ENCODE results near the gene ZCCHC24.

The ZCCHC24 gene

DNA sequence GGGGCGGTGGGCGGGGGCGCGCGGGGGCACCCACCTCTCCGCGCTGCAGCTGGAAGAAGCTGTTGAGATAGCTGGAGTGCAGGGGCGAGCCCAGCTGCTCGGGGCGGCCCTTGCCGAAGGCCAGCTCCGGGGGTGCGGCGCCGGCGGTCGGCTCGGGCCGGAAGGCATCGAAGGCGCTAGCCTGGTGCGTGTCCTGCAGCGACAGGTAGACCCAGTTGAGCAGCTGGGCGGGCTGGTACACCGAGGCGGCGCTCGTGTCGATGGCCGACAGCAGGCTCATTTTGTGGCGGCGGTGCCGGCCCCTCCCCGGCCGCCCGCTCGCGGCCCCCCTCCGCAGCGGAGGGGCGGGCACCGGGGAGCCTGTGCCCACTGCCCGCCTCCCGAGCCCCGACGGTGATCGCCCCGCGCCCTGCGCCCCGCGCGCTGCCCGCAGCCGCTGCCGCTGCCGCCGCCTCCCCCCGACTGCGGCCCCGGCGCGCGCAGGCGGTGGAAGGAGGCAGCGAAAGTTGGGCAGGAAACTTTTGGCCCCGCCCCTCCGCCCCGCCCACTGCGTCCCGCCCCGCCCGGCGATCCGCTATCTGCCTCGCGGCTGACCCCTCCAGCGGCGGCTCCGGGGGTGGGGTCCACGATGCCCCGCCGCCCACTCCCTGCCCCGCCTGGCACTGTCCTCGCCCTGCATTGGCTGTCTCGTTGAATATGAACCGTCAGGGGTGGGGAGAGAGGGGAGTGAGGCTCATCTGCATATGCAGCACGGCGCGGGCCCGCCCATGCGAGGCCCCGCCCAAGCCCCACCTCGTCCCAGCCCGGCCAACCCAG, at the start of gene ZCCHC24:
Gene ZCCHC24, minus strand, starts transcription at position 464 of the 816 bp plus-strand sequence. Its CDS starts 184 bp downstream, at position 280.
- peak; percentile 98 for DNase-seq

DNA sequence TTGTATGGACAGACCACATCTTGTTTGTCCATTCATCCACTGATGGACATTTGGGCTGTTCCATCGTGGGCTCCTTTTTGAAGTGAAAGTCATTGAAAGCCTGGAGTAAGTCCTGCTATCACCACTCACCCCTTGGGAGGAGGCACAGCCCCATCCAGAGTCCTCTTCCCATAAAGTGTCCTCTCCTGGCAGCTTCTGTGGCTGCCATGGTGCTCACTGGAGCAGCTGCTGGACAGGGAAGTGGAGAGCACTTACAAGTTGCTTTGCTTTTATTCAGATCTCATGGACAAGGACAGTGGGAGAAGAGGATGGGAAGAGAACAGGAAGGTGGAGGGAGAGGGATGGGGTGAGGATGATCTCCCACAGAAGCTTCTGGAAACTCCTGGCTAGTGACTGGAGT, 48.4 kb upstream of the ZCCHC24 start:
- no peak for DNase-seq

DNA sequence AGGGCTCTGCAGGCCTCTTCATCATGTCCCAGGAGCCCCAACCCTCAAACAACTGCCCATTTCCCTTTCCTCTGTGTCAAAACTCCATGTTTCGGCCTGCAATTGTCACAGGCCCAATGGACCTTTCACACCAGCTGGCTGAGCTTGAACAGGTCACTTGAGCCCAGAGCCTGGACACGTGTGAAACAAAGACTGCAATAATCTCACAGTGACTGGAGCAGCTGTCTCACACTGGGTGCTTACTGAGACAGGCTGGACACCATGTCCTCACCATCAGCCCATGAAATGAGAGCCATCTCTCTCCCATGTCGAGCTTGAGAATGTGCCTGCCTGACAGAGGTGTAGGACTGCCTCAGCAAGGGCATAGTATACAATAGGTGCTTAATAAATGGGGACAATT, 47.4 kb upstream of the ZCCHC24 start:
- DNase-seq = no peak

DNA sequence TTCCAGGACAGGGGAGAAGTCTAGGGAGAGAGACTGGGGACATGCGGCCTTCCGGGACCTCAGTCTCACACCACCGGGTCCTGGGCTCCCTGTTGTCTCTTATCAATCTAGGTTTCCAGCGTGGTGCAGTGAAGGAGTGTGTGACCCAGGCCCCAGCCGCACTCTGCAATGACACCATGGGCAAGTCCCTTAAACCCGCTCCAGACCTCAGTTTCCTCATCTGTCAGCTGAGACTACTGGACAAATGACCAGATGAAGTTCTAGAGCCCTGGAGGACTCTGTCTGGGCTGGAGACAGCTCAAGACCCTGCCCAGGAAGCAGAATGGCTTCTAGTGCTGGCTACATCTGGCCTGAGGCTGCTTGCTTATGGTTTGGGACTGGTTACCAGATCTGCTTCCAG, 46.8 kb upstream of the ZCCHC24 start:
- DNase-seq = no peak

DNA sequence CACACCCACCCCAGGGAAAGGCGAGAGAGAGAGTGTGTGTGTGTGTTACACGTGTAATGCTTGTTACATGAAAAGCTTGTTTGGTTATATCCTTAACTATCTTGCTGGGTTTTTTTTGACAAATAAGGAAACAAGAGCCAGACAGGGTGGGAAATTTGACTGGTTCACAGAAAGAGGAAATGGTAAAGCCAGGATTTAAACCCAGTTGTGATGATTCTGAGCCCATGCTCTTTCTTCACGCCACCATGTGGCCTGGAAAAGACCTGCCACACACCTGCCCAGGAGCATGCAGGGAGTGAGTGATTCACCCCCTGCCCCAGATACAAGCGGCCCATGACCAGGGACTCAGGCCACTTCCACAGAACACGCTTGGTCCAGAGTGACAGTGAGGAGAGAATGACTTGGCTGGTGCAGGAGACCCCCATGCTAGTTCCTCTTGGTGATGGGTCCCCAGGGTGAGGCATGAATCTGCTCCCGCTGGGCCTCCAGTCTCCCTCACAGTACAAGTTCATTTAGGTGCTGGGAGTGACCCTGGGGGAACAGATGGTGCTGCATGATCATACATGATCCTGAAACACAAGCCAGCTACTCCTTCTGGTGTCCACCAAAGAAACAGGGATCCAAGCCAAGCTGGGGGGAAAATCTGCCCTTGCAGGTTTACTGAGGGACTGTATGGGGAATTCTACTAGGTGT, 45.9 kb upstream of the ZCCHC24 start:
- DNase-seq = no peak

DNA sequence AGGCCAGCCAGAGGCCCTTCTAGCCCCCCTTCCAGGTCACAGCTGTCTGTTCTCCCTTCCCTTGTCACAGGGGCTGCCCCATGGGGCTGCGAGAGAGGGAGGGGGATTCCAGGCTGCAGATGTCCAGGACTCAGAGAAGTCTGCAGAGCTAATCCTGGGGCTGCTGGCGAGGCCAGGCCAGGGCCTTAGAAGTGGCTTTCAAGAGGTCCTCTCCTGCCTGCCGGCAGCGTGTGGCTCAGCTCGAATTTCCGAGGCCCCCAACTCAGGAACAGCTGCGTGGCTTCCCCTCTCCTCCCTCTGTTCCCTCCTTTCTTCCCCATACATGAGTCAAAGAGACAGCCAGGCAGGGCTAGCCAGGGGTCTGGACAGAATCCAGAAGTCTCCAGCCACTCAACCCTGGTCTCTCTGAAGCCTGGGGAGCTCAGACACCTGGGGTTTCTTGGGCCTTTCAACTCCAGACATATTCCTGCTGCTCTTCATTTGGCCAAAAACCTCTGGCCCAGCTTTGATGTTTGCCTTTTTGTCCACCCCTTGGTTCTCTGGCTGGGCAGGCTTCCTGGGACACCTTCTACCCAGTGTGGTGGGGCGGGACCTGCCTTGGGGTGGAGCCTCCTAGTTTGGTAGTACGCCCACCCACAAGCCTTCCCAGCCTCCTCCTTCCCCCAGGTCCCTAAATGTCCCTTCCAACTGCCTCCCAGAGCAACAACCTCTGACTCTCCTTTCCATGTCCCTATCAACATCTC, 45.1 kb upstream of the ZCCHC24 start:
- DNase-seq = no peak

DNA sequence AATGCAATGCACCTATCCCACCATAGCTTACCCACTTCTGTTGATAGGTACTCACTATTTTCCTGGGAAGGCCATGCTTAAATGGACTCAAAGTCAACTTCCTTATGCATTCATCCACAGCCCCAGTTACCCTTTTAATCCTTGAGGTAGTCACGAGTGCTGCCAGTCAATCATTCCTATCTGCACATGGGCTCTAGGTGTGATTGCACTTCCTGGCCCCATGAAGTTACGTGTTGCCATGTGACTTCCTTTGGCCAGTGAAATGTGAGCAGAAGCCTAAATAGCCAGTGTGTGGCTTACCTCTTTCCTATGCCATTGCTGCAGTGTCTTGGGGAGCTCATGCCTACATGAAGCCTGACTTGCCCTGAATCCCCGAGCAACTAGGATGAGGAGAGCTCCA, 43.4 kb upstream of the ZCCHC24 start:
- DNase-seq = no peak

DNA sequence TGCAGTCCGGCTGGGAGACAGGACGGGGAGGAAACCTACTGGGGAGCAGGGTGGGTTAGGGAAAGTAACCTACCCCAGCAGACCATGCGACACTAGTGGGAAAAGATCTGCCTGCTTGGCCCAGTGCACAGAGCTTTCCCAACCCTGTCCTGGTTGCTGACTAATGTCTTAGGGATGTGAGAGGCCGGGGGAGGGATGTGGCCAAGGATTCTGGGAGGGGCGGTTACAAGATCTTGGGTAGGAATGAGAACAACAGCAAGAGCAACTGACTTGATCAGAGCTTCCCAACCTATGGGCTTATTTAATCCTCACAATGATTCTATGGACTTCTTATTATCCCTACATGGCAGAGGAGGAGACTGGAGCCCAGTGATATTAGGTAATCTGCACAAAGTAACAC, 42.9 kb upstream of the ZCCHC24 start:
- no peak for DNase-seq

DNA sequence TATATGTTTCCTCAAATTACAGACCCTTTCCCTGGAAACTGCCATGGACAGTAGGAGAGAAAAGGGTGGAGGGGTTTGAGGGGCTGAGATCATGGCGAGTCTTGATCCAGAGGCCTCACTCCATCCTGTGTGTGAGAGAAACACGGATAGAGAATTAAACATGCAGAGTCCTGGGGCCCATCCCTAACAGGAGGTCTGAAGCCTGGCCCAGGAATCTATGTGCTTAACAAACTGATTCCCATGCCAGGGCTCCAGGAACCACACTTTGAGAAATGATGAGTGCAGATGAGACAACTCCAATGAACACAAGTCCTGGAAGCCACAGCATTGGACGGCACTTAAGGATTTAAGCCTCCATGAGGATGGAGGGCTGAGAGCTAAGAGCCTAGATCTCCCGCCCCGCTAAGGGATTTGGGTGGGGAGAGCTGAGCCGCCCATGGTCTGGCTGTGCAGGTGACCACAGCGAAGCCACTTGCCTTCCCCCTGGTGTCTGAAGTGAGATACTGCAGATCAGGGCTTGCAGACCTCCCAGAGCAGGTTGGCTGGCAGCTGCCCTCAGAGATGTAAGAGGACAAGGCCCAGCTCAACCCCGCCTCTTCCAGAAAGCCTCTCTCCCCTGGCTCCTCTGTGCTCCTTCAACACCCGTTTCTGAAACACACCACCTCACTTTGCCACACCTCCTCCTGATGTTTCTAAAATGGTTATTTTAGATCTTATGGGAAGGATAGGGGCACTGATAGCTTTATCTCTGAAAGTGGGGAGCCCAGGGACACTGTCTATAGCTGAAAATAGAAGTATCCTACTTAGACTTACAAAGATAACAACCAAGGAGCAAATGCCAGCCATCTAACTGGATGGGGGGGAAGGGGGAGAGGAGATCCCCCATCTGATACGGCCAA, 42.1 kb upstream of the ZCCHC24 start:
- DNase-seq = peak; percentile 17

DNA sequence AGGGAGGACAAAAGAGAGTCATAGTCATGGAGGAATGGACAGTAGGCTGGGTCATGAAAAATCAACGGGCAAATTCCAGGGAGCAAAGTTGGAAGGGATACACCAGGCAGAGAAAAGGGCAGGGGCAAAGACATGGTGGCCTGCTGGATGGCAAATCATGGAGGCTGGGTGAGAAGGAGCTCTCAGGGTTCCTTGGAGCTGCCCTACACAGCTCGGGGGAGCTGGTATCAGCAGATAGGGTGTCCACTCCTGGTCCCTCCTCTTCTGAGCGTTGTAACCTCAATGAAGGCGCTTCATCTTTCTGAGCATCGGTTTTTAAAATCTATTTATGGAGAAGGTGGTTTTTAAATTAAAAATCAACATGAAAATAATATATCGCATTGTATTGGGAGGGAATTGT, 39.1 kb upstream of the ZCCHC24 start:
- DNase-seq = no peak

DNA sequence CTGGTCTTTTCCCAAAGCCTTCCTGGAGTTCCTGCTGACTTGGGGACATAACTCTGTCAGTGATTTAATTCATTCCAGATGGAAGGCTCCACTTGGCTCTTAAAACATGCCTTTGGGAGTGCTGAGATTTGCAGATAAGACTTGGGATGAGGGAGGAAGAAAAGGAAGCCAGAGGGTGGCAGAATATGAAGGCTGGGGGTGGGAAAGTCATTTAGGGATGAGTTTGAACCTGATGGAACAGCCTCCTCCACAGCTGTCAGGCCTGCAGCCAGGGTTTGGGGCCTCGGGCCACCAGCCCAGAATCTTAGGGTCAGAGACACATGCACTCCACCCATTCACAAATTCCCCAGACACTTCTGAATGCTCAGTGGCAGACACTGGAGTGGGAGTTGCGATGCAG, 38.5 kb upstream of the ZCCHC24 start:
- no peak for DNase-seq

DNA sequence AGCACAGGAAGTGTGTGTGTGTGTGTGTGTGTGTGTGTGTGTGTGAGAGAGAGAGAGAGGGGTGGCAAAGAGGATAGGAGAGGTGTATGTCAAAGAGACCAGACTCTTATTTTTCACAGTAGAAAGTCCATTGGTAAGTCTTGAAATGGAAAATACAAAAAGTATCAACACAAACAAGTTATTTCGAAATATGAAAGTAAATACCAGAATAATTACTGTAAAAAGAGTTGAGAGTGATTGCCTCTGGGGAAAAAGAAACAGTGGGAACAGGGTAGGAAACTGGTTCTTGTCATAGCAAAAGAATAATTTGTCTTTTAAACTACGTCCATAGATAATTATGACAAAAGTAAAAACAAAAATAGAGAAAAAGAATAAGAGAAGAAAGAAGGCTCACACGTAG, 37.9 kb upstream of the ZCCHC24 start:
- DNase-seq = no peak

DNA sequence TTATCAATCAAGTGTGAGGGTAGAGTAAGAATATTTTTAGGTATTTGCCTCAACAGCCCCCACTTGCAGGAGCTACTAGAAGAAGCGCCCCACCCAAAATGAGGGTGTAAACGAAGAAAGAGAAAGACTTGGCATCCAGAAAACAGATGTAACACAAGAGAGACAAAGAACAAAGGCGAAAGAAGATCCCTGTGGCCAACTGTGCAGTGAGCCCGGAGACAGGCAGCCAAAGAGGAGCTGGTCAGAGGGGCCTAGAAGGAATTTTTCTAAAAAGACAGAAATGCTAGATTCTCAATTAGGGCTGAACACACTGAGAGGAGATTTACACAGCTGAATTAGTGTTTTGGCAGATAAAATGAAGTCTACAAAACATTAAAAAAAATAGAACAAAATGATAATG, 37.3 kb upstream of the ZCCHC24 start:
- DNase-seq = no peak

DNA sequence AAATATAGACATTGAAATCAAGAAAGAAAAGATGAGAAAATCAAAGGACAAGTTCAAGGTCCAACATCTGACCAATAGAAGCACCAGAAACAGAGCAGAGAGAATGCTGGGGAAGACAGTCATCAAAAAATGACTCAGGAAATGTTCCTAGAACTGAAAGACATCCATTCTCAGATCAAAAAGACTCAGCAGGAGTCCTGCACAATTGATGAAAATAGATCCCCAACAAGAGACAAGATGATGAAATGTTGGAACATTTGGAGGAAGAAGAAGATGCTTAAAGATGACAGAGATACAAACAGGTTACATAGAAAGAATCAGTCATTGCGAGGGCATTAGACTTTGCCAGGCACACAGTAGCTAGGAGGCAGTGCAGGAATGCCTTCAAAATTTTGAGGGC, 36.9 kb upstream of the ZCCHC24 start:
- DNase-seq = no peak

DNA sequence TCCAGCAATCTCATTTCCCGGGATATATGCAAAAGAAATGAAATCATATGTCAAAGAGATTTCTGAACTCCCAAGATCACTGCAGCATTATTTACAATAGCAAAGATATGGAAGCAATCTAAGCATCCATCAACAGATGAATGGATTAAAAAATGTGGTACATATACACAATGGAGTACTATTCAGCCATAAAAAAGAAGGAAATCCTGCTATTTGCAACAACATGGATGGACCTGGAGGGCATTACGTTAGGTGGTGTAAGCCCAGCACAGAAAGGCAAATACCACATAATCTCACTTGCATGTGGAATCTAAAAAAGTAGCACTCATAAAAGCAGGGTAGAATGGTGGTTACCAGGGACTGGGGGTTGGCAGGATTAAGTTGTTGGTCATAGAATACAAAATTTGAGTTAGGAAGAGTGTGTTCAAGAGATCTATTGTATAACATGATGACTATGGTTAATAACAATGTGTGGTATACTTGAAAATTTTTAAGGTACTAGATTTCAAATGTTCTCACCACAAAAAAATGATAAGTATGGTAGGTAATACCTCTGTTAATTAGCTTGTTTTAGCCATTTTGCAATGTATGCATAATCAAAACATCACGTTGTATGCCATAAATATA, 34.0 kb upstream of the ZCCHC24 start:
- no peak for DNase-seq

DNA sequence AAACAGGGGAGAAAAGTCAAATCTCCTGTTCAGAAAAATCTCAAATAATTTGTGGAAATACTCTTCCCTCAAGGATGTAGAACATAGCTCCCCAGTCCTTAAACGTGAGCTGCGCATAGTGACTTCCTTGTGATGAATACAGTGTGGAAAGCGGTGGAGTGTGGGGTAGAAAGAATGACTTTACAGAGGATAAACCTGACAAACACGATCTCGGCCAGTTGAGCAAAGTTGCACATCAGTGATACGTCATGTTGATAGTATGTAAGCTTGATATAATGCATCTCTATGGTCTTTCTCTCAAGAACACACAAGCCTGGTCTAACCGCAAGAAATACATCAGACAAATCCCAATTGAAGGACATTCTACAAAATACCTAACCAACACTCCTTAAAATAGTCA, 32.0 kb upstream of the ZCCHC24 start:
- no peak for DNase-seq

DNA sequence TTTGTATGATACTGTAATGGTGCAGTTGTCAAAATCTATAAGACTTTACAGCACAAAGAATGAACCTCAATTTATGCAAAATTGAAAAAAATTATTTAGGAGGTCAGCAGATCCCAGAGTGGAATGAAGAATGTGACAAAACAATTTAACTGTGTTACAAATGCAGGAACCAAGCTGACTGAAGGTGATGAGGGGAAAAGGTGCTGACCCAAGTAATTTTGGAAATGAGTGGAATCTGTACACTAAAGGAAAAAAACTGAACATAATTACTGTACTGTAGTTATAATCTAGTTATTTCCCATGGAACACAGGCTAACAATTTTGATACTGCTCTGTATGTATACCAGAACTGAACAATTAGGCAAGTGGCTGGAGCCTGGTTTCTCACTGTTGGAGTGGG, 31.2 kb upstream of the ZCCHC24 start:
- no peak for DNase-seq

DNA sequence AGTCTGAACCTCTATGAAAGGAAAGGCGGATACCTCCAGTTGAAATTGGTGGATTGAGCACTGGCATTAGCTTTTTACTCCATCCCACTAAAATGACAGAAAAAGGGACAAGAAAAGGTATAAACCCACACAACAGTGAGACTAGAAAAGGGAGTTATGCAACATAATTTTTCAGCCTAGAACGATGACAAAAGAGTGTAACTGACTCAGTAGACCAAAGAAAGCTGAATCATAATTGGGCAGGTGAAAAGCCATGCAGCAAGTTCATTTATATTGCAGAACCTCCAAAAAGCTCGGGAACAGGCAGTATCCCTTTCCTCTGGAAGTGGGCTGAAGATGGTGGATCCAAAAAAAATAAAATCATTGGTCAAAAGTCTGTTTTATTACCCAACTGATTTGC, 30.5 kb upstream of the ZCCHC24 start:
- DNase-seq = no peak

DNA sequence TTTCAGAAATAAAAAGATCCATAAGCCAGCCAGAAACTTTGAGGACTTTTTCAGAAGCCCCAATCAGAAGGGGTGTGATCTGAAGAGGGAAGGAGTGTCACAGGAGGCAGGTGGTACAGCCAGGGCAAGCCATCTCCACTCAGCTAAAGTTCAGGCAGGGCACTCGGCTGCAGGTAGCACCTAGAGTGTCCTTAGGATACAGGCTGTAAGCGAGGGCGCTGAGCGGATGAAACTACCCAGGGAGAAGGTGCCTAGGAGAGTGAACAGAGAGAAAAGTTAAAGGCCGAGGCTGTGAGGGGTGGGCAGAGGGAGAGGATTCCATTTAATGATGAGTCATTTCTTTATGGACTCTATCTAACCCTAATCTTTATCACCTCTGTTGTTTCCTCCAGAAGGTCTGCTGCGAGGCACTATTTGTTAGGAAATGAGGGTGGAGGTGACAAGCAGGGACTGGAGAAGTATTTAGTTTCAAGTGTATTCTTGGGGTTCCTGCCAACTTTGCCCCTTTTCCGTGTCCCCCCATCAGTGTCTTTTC, 29.8 kb upstream of the ZCCHC24 start:
- no peak for DNase-seq

DNA sequence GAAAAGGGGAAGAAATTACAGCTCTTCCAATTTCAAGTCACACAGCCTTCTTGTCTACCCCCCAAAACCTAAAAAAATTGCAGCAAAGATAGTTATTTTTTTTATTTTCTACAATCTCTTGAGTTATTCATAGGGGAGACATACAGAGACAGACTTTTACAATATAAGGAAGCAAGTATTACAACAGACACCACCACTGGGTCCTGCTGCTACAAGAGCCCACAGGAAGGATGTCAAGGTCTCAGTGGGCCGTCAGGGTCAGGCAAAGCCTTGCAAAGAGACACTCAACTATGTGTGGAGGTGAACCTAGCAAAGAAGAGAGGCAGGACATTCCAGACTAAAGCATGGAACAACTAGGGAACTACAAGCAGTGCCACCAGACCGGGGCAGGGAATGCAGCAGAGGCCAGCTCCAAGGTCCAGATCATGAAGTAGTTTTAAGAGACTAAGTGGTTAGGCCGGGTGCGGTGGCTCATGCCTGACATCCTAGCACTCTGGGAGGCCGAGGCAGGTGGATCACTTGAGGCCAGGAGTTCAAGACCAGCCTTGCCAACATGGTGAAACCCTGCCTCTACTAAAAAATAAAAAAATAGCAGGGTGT, 28.2 kb upstream of the ZCCHC24 start:
- no peak for DNase-seq

DNA sequence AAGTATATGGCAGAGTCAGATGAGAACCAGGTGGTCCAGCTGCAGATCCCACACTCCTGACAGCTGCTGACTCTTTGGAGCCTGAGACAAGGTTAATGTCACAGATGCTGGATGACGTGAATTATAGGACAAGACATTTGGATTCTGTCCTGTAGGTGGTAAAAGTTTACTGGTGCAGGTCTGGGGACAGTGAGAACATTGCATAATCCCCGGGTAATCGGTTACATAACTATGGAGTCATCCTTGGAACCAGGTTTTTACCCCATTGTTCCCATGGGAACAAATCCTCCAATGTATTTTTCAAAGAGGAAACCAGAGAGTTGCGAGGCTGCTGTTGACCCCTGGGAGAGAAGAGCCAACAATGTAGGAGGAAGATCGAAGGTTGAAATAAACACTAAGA, 27.5 kb upstream of the ZCCHC24 start:
- no peak for DNase-seq

DNA sequence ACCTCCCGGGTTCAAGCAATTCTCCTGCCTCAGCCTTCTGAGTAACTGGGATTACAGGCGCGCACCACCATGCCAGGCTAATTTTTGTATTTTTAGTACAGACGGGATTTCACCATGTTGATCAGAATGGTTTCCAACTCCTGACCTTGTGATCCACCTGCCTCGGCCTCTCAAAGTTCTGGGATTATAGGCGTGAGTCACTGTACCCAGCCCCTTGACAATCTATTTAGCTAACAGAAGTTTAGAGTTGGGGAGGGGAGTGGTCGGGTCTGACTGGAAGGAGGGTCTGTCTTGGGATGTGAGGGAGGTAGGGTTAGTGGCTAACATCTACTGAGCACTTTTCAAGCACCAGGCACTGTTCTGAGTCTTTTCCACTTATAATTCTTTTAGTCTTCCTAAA, 27.0 kb upstream of the ZCCHC24 start:
- no peak for DNase-seq

All from GDM1 (cell line).